C4-2B (cell line): ENCODE results near the gene ARHGAP4.

Experiments used
- CTCF ChIP-seq: fragments of 450-650 bp; conservative IDR thresholded peaks from 2 replicates; pipeline ENCODE4 v1.5.1; 2017; ENCODE audit warnings: mild to moderate bottlenecking
- ZFX ChIP-seq: fragments of 450-650 bp; IDR thresholded peaks from 2 replicates; pipeline ENCODE4 v1.6.1; 2017

GRCh38 chrX:153885968-153886903 lies 39.8 kb downstream of the ARHGAP4 start, which contains the start of gene L1CAM:
- TF ChIP-seq ZFX (no peak), CTCF (no peak)
